DOHH2 (cell line): ENCODE data around the gene KCTD5.

Source experiments
- CTCF ChIP-seq: fragments of 200-600 bp; sonication (generic); IDR thresholded peaks from one replicate; pipeline ENCODE4 v1.5.1; 2014; ENCODE audit warnings: antibody characterized with exemption, mild to moderate bottlenecking, low read depth, low read length; ENCODE audit not compliant: poor library complexity, severe bottlenecking
- EZH2phosphoT487 ChIP-seq: fragments of 200-600 bp; sonication (generic); IDR thresholded peaks from 2 replicates; pipeline ENCODE4 v1.6.1; 2017; ENCODE audit warnings: borderline replicate concordance, mild to moderate bottlenecking, antibody characterized with exemption, low read length, moderate library complexity, mixed read lengths

GRCh38 chr16:2673066-2673999 lies 9.0 kb upstream of the KCTD5 start:
- TF ChIP-seq CTCF (no peak), EZH2phosphoT487 (no peak)
